Activated CD8-positive, alpha-beta memory T cell treated with anti-CD3 and anti-CD28 coated beads for 36 hours (primary cell): Measurements from ENCODE around the gene SERTAD4. TPM values are rescaled to one million over a fixed set of nuclear protein-coding genes. Genes with fewer than 3 reads are reported as not detected.
"Not testable (repeated sequence)": the region's sequence is repeated elsewhere in the genome, so short reads cannot be mapped to it uniquely, and the experiment has no call there.

Experiments
- CTCF ChIA-PET: fragments of 350-600 bp; sonication (Branson Sonifier 250); formaldehyde crosslinking; loops from one replicate; lab custom pipeline; 2021; ENCODE audit warnings: antibody characterized with exemption; lab: Charles Lee
- POLR2A ChIA-PET: fragments of 350-600 bp; sonication (Branson Sonifier 250); formaldehyde crosslinking; loops from one replicate; lab custom pipeline; 2021; ENCODE audit warnings: antibody characterized with exemption; lab: Charles Lee
- total RNA-seq, 2 experiments: library from RNA; stranded (reverse); gene quantifications; one replicate each; pipeline ENCODE4 v1.2.3, GENCODE V29; 2021

SERTAD4 gene
- not detected for total RNA-seq

GRCh38 chr1:210232511-210233215 is at the start of gene SERTAD4:
Gene SERTAD4, plus strand, starts transcription at chr1:210232796. Its CDS starts 5,165 bp downstream, at chr1:210237961.
- ChIA-PET CTCF (no interaction called here), POLR2A (no interaction called here)

GRCh38 chr1:210185063-210185462 is 47.5 kb upstream of the SERTAD4 start:
- ChIA-PET POLR2A (no interaction called here), CTCF (no interaction called here)

GRCh38 chr1:210187849-210188606 is 44.6 kb upstream of the SERTAD4 start:
- CTCF ChIA-PET, POLR2A ChIA-PET: not testable (repeated sequence)

GRCh38 chr1:210189426-210189825 is 43.2 kb upstream of the SERTAD4 start:
- ChIA-PET CTCF (no interaction called here), POLR2A (no interaction called here)

- ChIA-PET CTCF (no interaction called here), POLR2A (no interaction called here)
Measured at GRCh38 chr1:210195635-210196160, 36.9 kb upstream of the SERTAD4 start.

GRCh38 chr1:210196266-210196665 is 36.3 kb upstream of the SERTAD4 start:
- CTCF ChIA-PET, POLR2A ChIA-PET: not testable (repeated sequence)

GRCh38 chr1:210198840-210199239 is 33.8 kb upstream of the SERTAD4 start:
- CTCF ChIA-PET: no interaction called here
- POLR2A ChIA-PET: no interaction called here

- ChIA-PET CTCF (interaction anchor here (0.9 kb wide), 1 partner anchor 111 kb away, joined by 3 read pairs; no protein-coding TSS in a partner anchor), POLR2A (no interaction called here)
Measured at GRCh38 chr1:210200124-210200736, 32.4 kb upstream of the SERTAD4 start.

GRCh38 chr1:210201681-210202080 is 30.9 kb upstream of the SERTAD4 start:
- CTCF ChIA-PET: no interaction called here
- POLR2A ChIA-PET: no interaction called here

GRCh38 chr1:210207597-210208450 is 24.8 kb upstream of the SERTAD4 start:
- ChIA-PET POLR2A (no interaction called here), CTCF (no interaction called here)

- CTCF ChIA-PET: no interaction called here
- POLR2A ChIA-PET: no interaction called here
Measured at GRCh38 chr1:210213335-210213734, 19.3 kb upstream of the SERTAD4 start.

GRCh38 chr1:210214573-210215409 is 17.8 kb upstream of the SERTAD4 start:
- CTCF ChIA-PET: no interaction called here
- POLR2A ChIA-PET: no interaction called here

GRCh38 chr1:210217482-210217881 is 15.1 kb upstream of the SERTAD4 start:
- ChIA-PET CTCF (no interaction called here), POLR2A (no interaction called here)

GRCh38 chr1:210218047-210218446 is 14.5 kb upstream of the SERTAD4 start:
- CTCF ChIA-PET: no interaction called here

GRCh38 chr1:210222340-210223006 is 10.1 kb upstream of the SERTAD4 start:
- ChIA-PET POLR2A (no interaction called here), CTCF (no interaction called here)

More at GRCh38 chr1:210218047-210218446, 14.5 kb upstream of the SERTAD4 start:
- POLR2A ChIA-PET: no interaction called here

- ChIA-PET POLR2A (no interaction called here), CTCF (no interaction called here)
Measured at GRCh38 chr1:210223226-210223904, 9.2 kb upstream of the SERTAD4 start.

GRCh38 chr1:210228158-210228557 is 4.4 kb upstream of the SERTAD4 start:
- ChIA-PET CTCF (interaction anchor here (0.6 kb wide), 1 partner anchor 60 kb away, joined by 4 read pairs; no protein-coding TSS in a partner anchor), POLR2A (no interaction called here)
